Measurements from ENCODE around the gene CNNM3. TPM values are rescaled to one million over a fixed set of nuclear protein-coding genes. Genes with fewer than 3 reads are reported as not detected.

The CNNM3 gene
- total RNA-seq, 1 donor from 2014 or later: 32.6 TPM

DNA sequence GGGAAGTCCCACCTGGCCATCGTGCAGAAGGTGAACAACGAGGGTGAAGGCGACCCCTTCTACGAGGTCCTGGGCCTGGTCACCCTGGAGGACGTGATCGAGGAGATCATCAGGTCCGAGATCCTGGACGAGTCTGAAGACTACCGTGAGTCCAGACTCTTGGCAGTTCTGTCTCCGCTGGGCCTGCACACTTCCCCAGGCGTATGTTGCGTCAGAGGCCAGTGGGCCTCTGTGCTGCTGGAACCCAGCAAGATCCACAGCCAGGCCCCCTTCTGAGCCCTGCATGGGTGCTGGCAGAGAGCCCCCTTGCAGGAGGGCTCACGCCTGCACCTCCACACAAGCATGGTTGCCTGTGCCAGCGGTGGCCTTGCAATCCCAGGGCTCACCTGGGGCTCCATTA, 9.0 kb downstream of the CNNM3 start:
- no peaks in the 10 kb centered on the region for H3K9me3 Mint-ChIP-seq
- no peak for DNase-seq (ENCODE audit: low read depth, low spot score)
- no peak overlapping the region for H3K4me3 Mint-ChIP-seq
- no peaks in the 10 kb centered on the region for H3K27me3 Mint-ChIP-seq (ENCODE audit: low read depth)
- H3K27ac Mint-ChIP-seq (ENCODE audit: unreplicated experiment): no peak overlapping the region
- peaks cover 14% of the 10 kb centered on the region for H3K4me1 Mint-ChIP-seq
- TF ChIP-seq, protein P1, sequence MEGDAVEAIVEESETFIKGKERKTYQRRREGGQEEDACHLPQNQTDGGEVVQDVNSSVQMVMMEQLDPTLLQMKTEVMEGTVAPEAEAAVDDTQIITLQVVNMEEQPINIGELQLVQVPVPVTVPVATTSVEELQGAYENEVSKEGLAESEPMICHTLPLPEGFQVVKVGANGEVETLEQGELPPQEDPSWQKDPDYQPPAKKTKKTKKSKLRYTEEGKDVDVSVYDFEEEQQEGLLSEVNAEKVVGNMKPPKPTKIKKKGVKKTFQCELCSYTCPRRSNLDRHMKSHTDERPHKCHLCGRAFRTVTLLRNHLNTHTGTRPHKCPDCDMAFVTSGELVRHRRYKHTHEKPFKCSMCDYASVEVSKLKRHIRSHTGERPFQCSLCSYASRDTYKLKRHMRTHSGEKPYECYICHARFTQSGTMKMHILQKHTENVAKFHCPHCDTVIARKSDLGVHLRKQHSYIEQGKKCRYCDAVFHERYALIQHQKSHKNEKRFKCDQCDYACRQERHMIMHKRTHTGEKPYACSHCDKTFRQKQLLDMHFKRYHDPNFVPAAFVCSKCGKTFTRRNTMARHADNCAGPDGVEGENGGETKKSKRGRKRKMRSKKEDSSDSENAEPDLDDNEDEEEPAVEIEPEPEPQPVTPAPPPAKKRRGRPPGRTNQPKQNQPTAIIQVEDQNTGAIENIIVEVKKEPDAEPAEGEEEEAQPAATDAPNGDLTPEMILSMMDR (conservative IDR thresholded peaks at IDR 0.05): no peak
- H3K36me3 Mint-ChIP-seq (ENCODE audit: low read depth): peaks cover 6% of the 10 kb centered on the region

DNA sequence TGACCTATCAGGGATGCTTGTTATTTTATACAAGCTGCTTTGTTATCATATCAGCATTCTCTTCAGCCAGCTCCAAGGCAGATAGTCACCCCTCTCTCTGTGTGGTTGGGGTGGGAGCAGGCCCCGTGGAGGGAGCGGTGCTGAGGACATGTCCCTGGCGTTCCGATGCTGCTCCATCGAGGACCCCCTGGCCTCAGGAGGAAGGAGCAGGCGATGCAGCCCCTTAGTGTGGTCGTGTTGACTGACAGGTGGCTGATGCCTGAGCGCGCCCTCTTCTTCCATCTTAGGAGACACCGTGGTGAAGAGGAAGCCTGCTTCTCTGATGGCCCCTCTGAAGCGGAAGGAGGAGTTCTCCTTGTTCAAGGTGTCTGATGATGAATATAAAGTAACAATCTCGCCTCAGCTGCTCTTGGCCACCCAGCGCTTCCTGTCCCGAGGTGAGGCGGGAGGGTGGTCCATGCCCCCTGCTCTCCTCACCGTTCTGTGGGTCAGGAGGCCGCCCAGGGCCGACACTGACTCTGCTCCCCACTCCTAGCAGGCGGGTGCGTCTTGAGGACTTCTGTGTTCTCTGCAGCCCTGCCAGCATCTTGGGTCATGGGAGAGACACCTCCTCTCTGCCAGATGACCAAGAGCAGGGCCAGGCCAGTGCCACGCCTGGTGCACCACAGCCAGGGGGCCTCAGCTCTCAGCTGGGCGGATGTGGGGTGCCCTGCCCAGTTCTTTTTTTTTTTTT, 10.6 kb downstream of the CNNM3 start:
- Mint-ChIP-seq H3K4me1 (no peaks in the 10 kb centered on the region), H3K9me3 (no peaks in the 10 kb centered on the region), H3K36me3 (ENCODE audit: low read depth) (peaks cover 4% of the 10 kb centered on the region), H3K27me3 (ENCODE audit: low read depth) (no peaks in the 10 kb centered on the region), H3K27ac (ENCODE audit: unreplicated experiment) (no peak overlapping the region), H3K4me3 (no peak overlapping the region)
- no peak for DNase-seq (ENCODE audit: low read depth, low spot score)
- TF ChIP-seq, protein P1 (conservative IDR thresholded peaks at IDR 0.05): no peak

- TF ChIP-seq, protein P1 (conservative IDR thresholded peaks at IDR 0.05): no peak
- peaks cover 6% of the 10 kb centered on the region for H3K36me3 Mint-ChIP-seq (ENCODE audit: low read depth)
- no peak overlapping the region for H3K4me3 Mint-ChIP-seq
- H3K9me3 Mint-ChIP-seq: no peaks in the 10 kb centered on the region
- H3K27ac Mint-ChIP-seq (ENCODE audit: unreplicated experiment): no peak overlapping the region
- H3K27me3 Mint-ChIP-seq (ENCODE audit: low read depth): no peaks in the 10 kb centered on the region
- DNase-seq (ENCODE audit: low read depth, low spot score): no peak
- peaks cover 12% of the 10 kb centered on the region for H3K4me1 Mint-ChIP-seq
Measured at GRCh38 chr2:96828436-96828835, 12.4 kb downstream of the CNNM3 start.

GRCh38 chr2:96828874-96829273, 12.8 kb downstream of the CNNM3 start:
- DNase-seq (ENCODE audit: low read depth, low spot score): no peak
- H3K9me3 Mint-ChIP-seq: no peaks in the 10 kb centered on the region
- H3K27me3 Mint-ChIP-seq (ENCODE audit: low read depth): no peaks in the 10 kb centered on the region
- no peak overlapping the region for H3K4me3 Mint-ChIP-seq
- peaks cover 6% of the 10 kb centered on the region for H3K36me3 Mint-ChIP-seq (ENCODE audit: low read depth)
- H3K4me1 Mint-ChIP-seq: peaks cover 16% of the 10 kb centered on the region
- TF ChIP-seq, protein P1 (conservative IDR thresholded peaks at IDR 0.05): no peak
- H3K27ac Mint-ChIP-seq (ENCODE audit: unreplicated experiment): no peak overlapping the region

DNA sequence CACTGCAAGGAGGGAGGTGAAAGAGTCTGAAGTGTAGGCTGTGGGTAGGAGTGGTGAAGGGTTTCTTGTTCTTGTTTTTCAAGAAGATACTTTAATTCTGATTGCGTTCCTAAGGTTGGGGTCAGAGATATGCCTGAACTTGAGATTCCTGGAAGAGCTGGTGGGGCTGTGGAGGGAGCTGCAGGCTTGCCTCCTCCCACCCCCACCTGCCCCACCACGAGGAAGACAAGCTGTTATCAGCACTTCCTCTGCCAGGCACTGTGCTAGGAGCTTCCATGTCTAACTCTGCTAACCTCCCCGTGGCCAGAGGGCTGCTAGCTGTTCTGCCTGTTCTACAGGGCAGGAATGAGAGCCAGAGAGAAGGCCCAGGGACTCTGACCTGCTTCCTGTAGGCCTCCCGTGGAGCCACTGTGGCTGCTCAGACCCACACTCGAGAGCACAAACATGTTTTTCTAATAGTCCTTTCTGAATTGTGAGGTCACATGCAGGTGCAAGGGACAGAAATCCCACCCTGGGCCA, 14.0 kb downstream of the CNNM3 start:
- Mint-ChIP-seq H3K9me3 (no peaks in the 10 kb centered on the region), H3K4me1 (peaks cover 16% of the 10 kb centered on the region), H3K4me3 (no peak overlapping the region), H3K36me3 (ENCODE audit: low read depth) (peaks cover 6% of the 10 kb centered on the region), H3K27me3 (ENCODE audit: low read depth) (no peaks in the 10 kb centered on the region), H3K27ac (ENCODE audit: unreplicated experiment) (no peak overlapping the region)
- DNase-seq (ENCODE audit: low read depth, low spot score): no peak
- TF ChIP-seq, protein P1 (conservative IDR thresholded peaks at IDR 0.05): no peak

All from neural crest cell (in vitro differentiated cells).